HCT116 (cell line): Measurements from ENCODE around the gene SEPTIN8. TPM values are rescaled to one million over a fixed set of nuclear protein-coding genes. Genes with fewer than 3 reads are reported as not detected.

Experiments used
- ATAC-seq: fragments of 200-7000 bp; cut with Tn5 transposase; 2 replicates; pipeline ENCODE4 v1.9.1; 2020; ENCODE audit warnings: mild to moderate bottlenecking, moderate library complexity
- BruUV-seq: library from RNA; stranded (reverse); fragments of 400-500 nt; replicated peaks from 2 replicates; lab custom pipeline; 2021; lab: Mats Ljungman, UMichigan
- CTCF ChIA-PET: fragments of 300-600 bp; sonication (Branson Sonifier 250); formaldehyde crosslinking; loops from one replicate; lab custom pipeline; 2021; ENCODE audit warnings: antibody characterized with exemption; lab: Charles Lee
- POLR2A ChIA-PET: fragments of 300-600, 350-600 bp; sonication (Branson Sonifier 250); formaldehyde crosslinking; loops from one replicate; lab custom pipeline; 2021; ENCODE audit warnings: antibody characterized with exemption; lab: Charles Lee
- RAD21 ChIA-PET, 2 experiments: fragments of 300-600 bp; sonication (Branson Sonifier 250); formaldehyde crosslinking; loops; one replicate each; lab custom pipeline; 2023; ENCODE audit warnings: low total read pairs in 2 of 2; ENCODE audit not compliant: uncharacterized antibody in 2 of 2, unreplicated experiment in 2 of 2, low non-redundant PET in 1 of 2; lab: Charles Lee
- DNase-seq: peaks from one replicate; pipeline ENCODE4 v3.0.0-alpha.2; 2010; ENCODE audit warnings: low read depth, low spot score
- H2AFZ ChIP-seq: fragments of 200-600 bp; shearing (Covaris generic), sonication (generic); 2 replicates; pipeline ENCODE4 v1.6.1; 2017; ENCODE audit warnings: low read depth, mixed run types, mixed read lengths, antibody characterized with exemption, low read length; ENCODE audit not compliant: poor library complexity, severe bottlenecking
- H3K27ac ChIP-seq: 2 replicates; pipeline ENCODE4 v1.5.1; 2012; ENCODE audit warnings: low read depth, low read length
- H3K27me3 ChIP-seq: fragments of 200-600 bp; sonication (generic); 2 replicates; pipeline ENCODE4 v1.6.1; 2016; ENCODE audit warnings: mixed run types, low read length, mixed read lengths; ENCODE audit not compliant: insufficient read depth
- H3K36me3 ChIP-seq, 2 experiments: fragments of 200-500 bp in 1 of 2; fragments of 200-600 bp in 1 of 2; sonication (Bioruptor generic) in 1 of 2; sonication (generic) in 1 of 2; 2 replicates each; pipeline versions ENCODE4 v1.5.1 to v1.6.1; 2014 to 2016; ENCODE audit warnings: low read length in 2 of 2, inconsistent platforms in 1 of 2, mixed read lengths in 1 of 2, mixed run types in 1 of 2; ENCODE audit not compliant: insufficient read depth in 2 of 2, control insufficient read depth in 1 of 2
- H3K4me1 ChIP-seq, 2 experiments: fragments of 200-600 bp in 1 of 2; sonication (generic) in 1 of 2; 2 replicates each; pipeline versions ENCODE4 v1.5.1 to v1.6.1; 2012 to 2017; ENCODE audit warnings: low read length in 2 of 2, inconsistent platforms in 1 of 2, mild to moderate bottlenecking in 1 of 2, mixed read lengths in 1 of 2, mixed run types in 1 of 2, moderate library complexity in 1 of 2; ENCODE audit not compliant: insufficient read depth in 2 of 2, control insufficient read depth in 1 of 2
- H3K4me2 ChIP-seq: fragments of 200-600 bp; sonication (generic); 2 replicates; pipeline ENCODE4 v1.6.1; 2017; ENCODE audit warnings: mixed run types, low read length, mixed read lengths
- H3K4me3 ChIP-seq, 2 experiments: fragments of 200-600 bp in 1 of 2; sonication (generic) in 1 of 2; replicated peaks in 1 of 2; 2 replicates each; pipeline ENCODE4 v1.5.1; 2011 to 2016; ENCODE audit warnings: low read length in 2 of 2, control low read depth in 1 of 2, low read depth in 1 of 2, mild to moderate bottlenecking in 1 of 2, mixed read lengths in 1 of 2, mixed run types in 1 of 2
- H3K79me2 ChIP-seq: fragments of 200-600 bp; sonication (generic); 2 replicates; pipeline ENCODE4 v1.6.1; 2017; ENCODE audit warnings: mild to moderate bottlenecking, mixed run types, low read length, moderate library complexity, mixed read lengths; ENCODE audit not compliant: insufficient read depth
- H3K9ac ChIP-seq: fragments of 200-600 bp; sonication (generic); 2 replicates; pipeline ENCODE4 v1.6.1; 2016; ENCODE audit warnings: low read length, mixed read lengths
- H3K9me2 ChIP-seq: fragments of 200-600 bp; sonication (generic), shearing (Covaris generic); 2 replicates; pipeline ENCODE4 v1.6.1; 2017; ENCODE audit warnings: mixed run types, mild to moderate bottlenecking, moderate library complexity; ENCODE audit not compliant: insufficient read depth
- H3K9me3 ChIP-seq, 2 experiments: fragments of 200-500 bp in 1 of 2; fragments of 200-600 bp in 1 of 2; sonication (Bioruptor generic) in 1 of 2; sonication (generic) in 1 of 2; 2 replicates each; pipeline ENCODE4 v1.6.1; 2014 to 2017; ENCODE audit warnings: low read length in 2 of 2, mixed read lengths in 2 of 2, inconsistent platforms in 1 of 2, low read depth in 1 of 2, mild to moderate bottlenecking in 1 of 2, mixed run types in 1 of 2, moderate library complexity in 1 of 2; ENCODE audit not compliant: control insufficient read depth in 1 of 2, insufficient read depth in 1 of 2
- H4K20me1 ChIP-seq: fragments of 200-600 bp; sonication (generic), shearing (Covaris generic); 2 replicates; pipeline ENCODE4 v1.6.1; 2017; ENCODE audit warnings: mixed run types, mild to moderate bottlenecking, moderate library complexity; ENCODE audit not compliant: insufficient read depth
- CBX3 ChIP-seq: IDR thresholded peaks from 2 replicates; pipeline ENCODE4 v1.6.1; 2012; ENCODE audit warnings: low read depth
- CEBPB ChIP-seq: IDR thresholded peaks from 2 replicates; pipeline ENCODE4 v1.6.1; 2012; ENCODE audit warnings: low read depth
- ELF1 ChIP-seq: IDR thresholded peaks from 2 replicates; pipeline ENCODE4 v1.6.1; 2012; ENCODE audit warnings: low read depth, borderline replicate concordance
- EZH2phosphoT487 ChIP-seq: fragments of 200-600 bp; IDR thresholded peaks from 2 replicates; pipeline ENCODE4 v1.6.1; 2018; ENCODE audit warnings: antibody characterized with exemption, borderline replicate concordance
- RAD21 ChIP-seq: IDR thresholded peaks from 2 replicates; pipeline ENCODE4 v1.6.1; 2012; ENCODE audit warnings: low read depth, mild to moderate bottlenecking
- SP1 ChIP-seq: IDR thresholded peaks from 2 replicates; pipeline ENCODE4 v1.6.1; 2012; ENCODE audit warnings: low read depth
- SRF ChIP-seq: IDR thresholded peaks from 2 replicates; pipeline ENCODE4 v1.6.1; 2012; ENCODE audit warnings: low read depth
- YY1 ChIP-seq: IDR thresholded peaks from 2 replicates; pipeline ENCODE4 v1.6.1; 2011; ENCODE audit warnings: low read length, low read depth, moderate library complexity, mild to moderate bottlenecking; ENCODE audit not compliant: insufficient replicate concordance; ENCODE audit errors: extremely low read depth
- ZNF274 ChIP-seq: fragments of 200-500 bp; sonication (Bioruptor generic); IDR thresholded peaks from 2 replicates; pipeline ENCODE4 v1.6.1; 2014; ENCODE audit warnings: mild to moderate bottlenecking, low read depth, low read length, inconsistent platforms
- intact Hi-C: fragments of 100-400 bp; cut with micrococcal nuclease; formaldehyde crosslinking; loops from 2 replicates; pipeline ENCODE4 v1.10.0; 2022
- total RNA-seq: library from RNA; stranded (reverse); gene quantifications from one replicate; pipeline ENCODE4 v1.2.1, GENCODE V29; 2021; ENCODE audit not compliant: unreplicated experiment
- TF ChIP-seq, protein P1 (sequence below): IDR thresholded peaks from 2 replicates; pipeline ENCODE4 v1.6.1; 2012
- TF ChIP-seq, protein P2 (sequence below): IDR thresholded peaks from 2 replicates; pipeline ENCODE4 v1.6.1; 2012
- TF ChIP-seq, protein P3 (sequence below), 3 experiments: fragments of 200-600 bp in 1 of 3; sonication (generic) in 1 of 3; IDR thresholded peaks in 2 of 3; conservative IDR thresholded peaks in 1 of 3; 2 replicates each; pipeline ENCODE4 v1.5.1; 2012 to 2017; ENCODE audit warnings: low read depth in 2 of 3, low read length in 2 of 3, antibody characterized with exemption in 1 of 3, borderline replicate concordance in 1 of 3, control low read depth in 1 of 3, mild to moderate bottlenecking in 1 of 3, mixed read lengths in 1 of 3, mixed run types in 1 of 3, moderate library complexity in 1 of 3; ENCODE audit not compliant: insufficient read depth in 1 of 3

The SEPTIN8 gene
- total RNA-seq, 1 experiment from 2014 or later: 34.6 TPM

DNA sequence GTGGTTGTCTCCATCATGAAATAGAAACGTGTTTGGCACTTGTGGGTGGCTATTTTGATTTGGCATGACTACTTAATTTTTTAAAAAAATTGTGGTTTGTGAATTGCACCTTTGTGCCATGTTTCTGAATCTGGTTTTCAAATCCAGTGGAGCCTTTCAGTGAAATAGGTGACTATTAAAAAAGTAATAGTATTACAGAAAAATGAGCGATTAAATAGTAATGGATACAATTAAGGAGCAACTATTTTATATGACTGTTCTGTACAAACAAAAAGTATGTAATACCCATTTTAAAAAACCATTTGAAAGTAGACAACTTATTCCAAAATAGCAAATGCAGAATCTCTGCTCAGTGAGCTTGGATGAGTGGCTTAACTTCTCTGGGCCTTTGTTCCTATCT, 39.0 kb upstream of the SEPTIN8 start:
- Histone ChIP-seq H3K9me2 (no peaks in the 10 kb centered on the region), H3K27ac (no peak overlapping the region), H3K4me1 (peaks cover 0 to 18% of the 10 kb centered on the region in 2 experiments; a peak in 3 of 4 replicates), H4K20me1 (no peaks in the 10 kb centered on the region), H3K79me2 (no peaks in the 10 kb centered on the region), H3K4me3 (no peak overlapping the region), H3K27me3 (no peaks in the 10 kb centered on the region), H3K9me3 (no peaks in the 10 kb centered on the region), H3K9ac (no peak overlapping the region), H3K36me3 (no peaks in the 10 kb centered on the region), H2AFZ (no peak overlapping the region), H3K4me2 (no peak overlapping the region)
- no peak for ATAC-seq
- ChIA-PET CTCF (interaction anchor here (1.5 kb wide), 1 partner anchor 9 kb away, joined by 6 read pairs; no protein-coding TSS in a partner anchor), RAD21 (no interaction called here), POLR2A (no interaction called here)
- DNase-seq: no peak
- intact Hi-C loops: no loop called here
- TF ChIP-seq, protein P1, sequence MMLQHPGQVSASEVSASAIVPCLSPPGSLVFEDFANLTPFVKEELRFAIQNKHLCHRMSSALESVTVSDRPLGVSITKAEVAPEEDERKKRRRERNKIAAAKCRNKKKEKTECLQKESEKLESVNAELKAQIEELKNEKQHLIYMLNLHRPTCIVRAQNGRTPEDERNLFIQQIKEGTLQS: no peak
- TF ChIP-seq YY1 (no peak), CEBPB (no peak), SRF (no peak), ZNF274 (no peak), SP1 (no peak), EZH2phosphoT487 (no peak), ELF1 (no peak), RAD21 (no peak), CBX3 (no peak)
- TF ChIP-seq, protein P2, sequence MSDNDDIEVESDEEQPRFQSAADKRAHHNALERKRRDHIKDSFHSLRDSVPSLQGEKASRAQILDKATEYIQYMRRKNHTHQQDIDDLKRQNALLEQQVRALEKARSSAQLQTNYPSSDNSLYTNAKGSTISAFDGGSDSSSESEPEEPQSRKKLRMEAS: no peak
- TF ChIP-seq, protein P3, sequence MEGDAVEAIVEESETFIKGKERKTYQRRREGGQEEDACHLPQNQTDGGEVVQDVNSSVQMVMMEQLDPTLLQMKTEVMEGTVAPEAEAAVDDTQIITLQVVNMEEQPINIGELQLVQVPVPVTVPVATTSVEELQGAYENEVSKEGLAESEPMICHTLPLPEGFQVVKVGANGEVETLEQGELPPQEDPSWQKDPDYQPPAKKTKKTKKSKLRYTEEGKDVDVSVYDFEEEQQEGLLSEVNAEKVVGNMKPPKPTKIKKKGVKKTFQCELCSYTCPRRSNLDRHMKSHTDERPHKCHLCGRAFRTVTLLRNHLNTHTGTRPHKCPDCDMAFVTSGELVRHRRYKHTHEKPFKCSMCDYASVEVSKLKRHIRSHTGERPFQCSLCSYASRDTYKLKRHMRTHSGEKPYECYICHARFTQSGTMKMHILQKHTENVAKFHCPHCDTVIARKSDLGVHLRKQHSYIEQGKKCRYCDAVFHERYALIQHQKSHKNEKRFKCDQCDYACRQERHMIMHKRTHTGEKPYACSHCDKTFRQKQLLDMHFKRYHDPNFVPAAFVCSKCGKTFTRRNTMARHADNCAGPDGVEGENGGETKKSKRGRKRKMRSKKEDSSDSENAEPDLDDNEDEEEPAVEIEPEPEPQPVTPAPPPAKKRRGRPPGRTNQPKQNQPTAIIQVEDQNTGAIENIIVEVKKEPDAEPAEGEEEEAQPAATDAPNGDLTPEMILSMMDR (IDR thresholded peaks at IDR 0.05 in 2 of 3, conservative IDR thresholded peaks at IDR 0.05 in 1 of 3; ENCODE audit: borderline replicate concordance in 1 of 3, insufficient read depth in 1 of 3, low read depth in 2 of 3, low read length in 2 of 3): no peak
- BruUV-seq: no TSS peak
